ENCODE data around the gene PNKP. TPM values are rescaled to one million over a fixed set of nuclear protein-coding genes. Genes with fewer than 3 reads are reported as not detected.
A peak's percentile ranks its signal among the peaks of the same experiment; 100 is the strongest.

PNKP gene
- total and polyA plus RNA-seq, 10 of the 15 experiments (the other 5 are each of a cell fraction or from before 2014, with no cell fraction given) = 2.9 to 82.3 (median 33.2) TPM

DNA sequence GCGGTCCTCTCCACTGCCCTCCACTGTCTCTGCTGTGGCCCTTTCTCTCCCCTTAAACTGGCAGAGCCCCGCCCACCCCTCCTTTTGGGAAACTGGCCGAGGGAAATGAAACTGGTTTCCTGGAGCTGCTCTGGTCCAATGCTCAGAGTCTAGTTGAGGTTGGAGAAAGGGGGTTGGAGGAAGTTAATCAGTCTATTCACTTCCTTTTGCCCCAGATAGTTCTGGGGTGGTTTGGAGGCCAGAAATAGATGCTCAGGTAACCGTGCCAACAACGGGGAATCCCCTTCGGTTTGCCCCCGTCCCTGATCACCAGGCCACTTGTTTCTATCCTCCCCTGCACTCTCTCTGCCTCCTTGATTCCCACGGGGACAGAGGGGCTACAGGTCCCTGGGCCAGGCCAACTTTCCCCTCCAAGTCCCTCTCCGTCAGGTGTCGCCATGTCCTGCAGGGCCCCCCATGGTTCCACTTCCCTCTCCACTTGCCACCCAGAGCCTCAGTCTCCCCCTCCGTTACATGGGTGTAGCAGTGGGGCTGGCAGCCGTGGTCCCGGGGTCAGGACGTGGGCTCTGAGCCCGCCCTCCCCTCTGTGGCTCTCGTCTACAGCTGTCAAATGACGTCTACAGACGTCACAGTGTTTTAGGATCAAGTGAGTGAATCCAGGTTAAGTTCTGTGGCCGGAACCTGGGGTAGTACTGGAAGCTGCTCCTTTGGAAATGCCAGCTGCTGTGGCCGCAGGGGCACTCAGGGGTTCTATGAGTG lies 29.7 kb upstream of the PNKP start, which contains the start of gene IL4I1 (continued):
- TF ChIP-seq MTA3 (IDR thresholded peaks at IDR 0.05; ENCODE audit: borderline replicate concordance, low read length) (peak; percentile 96; the same call in 1 of the 2 replicates), SREBF1 (IDR thresholded peaks at IDR 0.05; ENCODE audit: low read length) (no peak), SRF (IDR thresholded peaks at IDR 0.05; ENCODE audit: low read depth in 2 of 2, low read length in 2 of 2) (no peak), ASH2L (IDR thresholded peaks at IDR 0.05; ENCODE audit: borderline replicate concordance, low read depth) (no peak), MYB (IDR thresholded peaks at IDR 0.05; ENCODE audit: borderline replicate concordance, low read depth, low read length) (no peak), MEF2A (IDR thresholded peaks at IDR 0.05; ENCODE audit: insufficient read depth, low read depth, low read length) (peak; percentile 96), PKNOX1 (IDR thresholded peaks at IDR 0.05) (peak; percentile 60), BMI1 (IDR thresholded peaks at IDR 0.05; ENCODE audit: borderline replicate concordance) (peak; percentile 51; the same call in 1 of the 2 replicates), LARP7 (IDR thresholded peaks at IDR 0.05) (peak; percentile 86), CREM (IDR thresholded peaks at IDR 0.05; ENCODE audit: low read depth) (peak; percentile 68; the same call in 1 of the 2 replicates), ETV6 (conservative IDR thresholded peaks at IDR 0.05 in 1 of 2, IDR thresholded peaks at IDR 0.05 in 1 of 2; ENCODE audit: borderline replicate concordance in 1 of 2, low read depth in 1 of 2) (peak in 1 of 2 experiments; percentile 88; a peak in 2 of 4 replicates), TBL1XR1 (IDR thresholded peaks at IDR 0.05; ENCODE audit: low read depth, low read length) (peak; percentile 79), HDGF (IDR thresholded peaks at IDR 0.05) (peak; percentile 42), ZNF687 (IDR thresholded peaks at IDR 0.05) (peak; percentile 59; the same call in 1 of the 2 replicates), EP300 (IDR thresholded peaks at IDR 0.05; ENCODE audit: borderline replicate concordance in 1 of 2, control insufficient read depth in 1 of 2, low read depth in 2 of 2, low read length in 2 of 2) (peak; percentile 42 to 81; a peak in 3 of 4 replicates), ZNF274 (IDR thresholded peaks at IDR 0.05; ENCODE audit: insufficient read depth, insufficient read length) (no peak), PAX5 (IDR thresholded peaks at IDR 0.05; ENCODE audit: borderline replicate concordance, low read depth, low read length) (peak; percentile 70), CREB1 (IDR thresholded peaks at IDR 0.05; ENCODE audit: low read depth) (peak; percentile 93)
- TF ChIP-seq, protein P1, sequence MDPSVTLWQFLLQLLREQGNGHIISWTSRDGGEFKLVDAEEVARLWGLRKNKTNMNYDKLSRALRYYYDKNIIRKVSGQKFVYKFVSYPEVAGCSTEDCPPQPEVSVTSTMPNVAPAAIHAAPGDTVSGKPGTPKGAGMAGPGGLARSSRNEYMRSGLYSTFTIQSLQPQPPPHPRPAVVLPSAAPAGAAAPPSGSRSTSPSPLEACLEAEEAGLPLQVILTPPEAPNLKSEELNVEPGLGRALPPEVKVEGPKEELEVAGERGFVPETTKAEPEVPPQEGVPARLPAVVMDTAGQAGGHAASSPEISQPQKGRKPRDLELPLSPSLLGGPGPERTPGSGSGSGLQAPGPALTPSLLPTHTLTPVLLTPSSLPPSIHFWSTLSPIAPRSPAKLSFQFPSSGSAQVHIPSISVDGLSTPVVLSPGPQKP (IDR thresholded peaks at IDR 0.05; ENCODE audit: low read depth, low read length) = no peak
- TF ChIP-seq, protein P2, sequence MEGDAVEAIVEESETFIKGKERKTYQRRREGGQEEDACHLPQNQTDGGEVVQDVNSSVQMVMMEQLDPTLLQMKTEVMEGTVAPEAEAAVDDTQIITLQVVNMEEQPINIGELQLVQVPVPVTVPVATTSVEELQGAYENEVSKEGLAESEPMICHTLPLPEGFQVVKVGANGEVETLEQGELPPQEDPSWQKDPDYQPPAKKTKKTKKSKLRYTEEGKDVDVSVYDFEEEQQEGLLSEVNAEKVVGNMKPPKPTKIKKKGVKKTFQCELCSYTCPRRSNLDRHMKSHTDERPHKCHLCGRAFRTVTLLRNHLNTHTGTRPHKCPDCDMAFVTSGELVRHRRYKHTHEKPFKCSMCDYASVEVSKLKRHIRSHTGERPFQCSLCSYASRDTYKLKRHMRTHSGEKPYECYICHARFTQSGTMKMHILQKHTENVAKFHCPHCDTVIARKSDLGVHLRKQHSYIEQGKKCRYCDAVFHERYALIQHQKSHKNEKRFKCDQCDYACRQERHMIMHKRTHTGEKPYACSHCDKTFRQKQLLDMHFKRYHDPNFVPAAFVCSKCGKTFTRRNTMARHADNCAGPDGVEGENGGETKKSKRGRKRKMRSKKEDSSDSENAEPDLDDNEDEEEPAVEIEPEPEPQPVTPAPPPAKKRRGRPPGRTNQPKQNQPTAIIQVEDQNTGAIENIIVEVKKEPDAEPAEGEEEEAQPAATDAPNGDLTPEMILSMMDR (IDR thresholded peaks at IDR 0.05 in 2 of 3, conservative IDR thresholded peaks at IDR 0.05 in 1 of 3; ENCODE audit: control insufficient read depth in 2 of 3, extremely low read depth in 1 of 3, insufficient read depth in 1 of 3, low read depth in 3 of 3, low read length in 3 of 3) = no peak
